Suprapubic skin (tissue), 4 donors: Measurements from ENCODE around the gene BCAS4. TPM values are rescaled to one million over a fixed set of nuclear protein-coding genes. Genes with fewer than 3 reads are reported as not detected.

Experiments
- DNase-seq, 2 donors: peaks; one replicate each; pipeline ENCODE4 v3.0.0-alpha.2; 2019; ENCODE audit warnings: low spot score in 2 of 2
- H3K27ac ChIP-seq: fragments of 200-600 bp; sonication (generic); one replicate; pipeline ENCODE4 v1.5.1; 2019
- H3K27me3 ChIP-seq: fragments of 200-600 bp; sonication (generic); one replicate; pipeline ENCODE4 v1.5.1; 2019
- H3K36me3 ChIP-seq: fragments of 200-600 bp; sonication (generic); one replicate; pipeline ENCODE4 v1.5.1; 2019
- H3K4me1 ChIP-seq: fragments of 200-600 bp; sonication (generic); one replicate; pipeline ENCODE4 v1.5.1; 2019
- H3K4me3 ChIP-seq: fragments of 200-600 bp; sonication (generic); one replicate; pipeline ENCODE4 v1.5.1; 2019; ENCODE audit warnings: mild to moderate bottlenecking
- H3K9me3 ChIP-seq: fragments of 200-600 bp; sonication (generic); one replicate; pipeline ENCODE4 v1.5.1; 2019
- EP300 ChIP-seq: sonication (generic); formaldehyde crosslinking; IDR thresholded peaks from one replicate; pipeline ENCODE4 v1.6.1; 2017; ENCODE audit warnings: antibody characterized with exemption
- POLR2A ChIP-seq, 2 donors: fragments of 450-650 bp; IDR thresholded peaks; one replicate each; pipeline ENCODE4 v1.6.1; 2017; ENCODE audit warnings: antibody characterized with exemption in 2 of 2, mild to moderate bottlenecking in 2 of 2, moderate library complexity in 2 of 2
- POLR2AphosphoS5 ChIP-seq, 3 donors: sonication (generic); formaldehyde crosslinking; IDR thresholded peaks; one replicate each; pipeline ENCODE4 v1.6.1; 2017; ENCODE audit warnings: antibody characterized with exemption in 3 of 3
- WGBS: methylation state at CpG from one replicate; pipeline ENCODE4 v1.1.5; 2018; 5-methylcytosine and 5-hydroxymethylcytosine counted together
- total RNA-seq, 4 donors: library from RNA; depleted of rRNA; stranded (reverse); fragments of >200 nt; gene quantifications; one replicate each; pipeline ENCODE4 v1.1.0, GENCODE V29; 2016
- TF ChIP-seq, protein P1 (sequence below), 2 donors: fragments of 200-600 bp in 1 of 2; fragments of 450-650 bp in 1 of 2; sonication (generic) in 1 of 2; IDR thresholded peaks; one replicate each; pipeline ENCODE4 v1.5.1; 2016 to 2019; ENCODE audit warnings: antibody characterized with exemption in 2 of 2, mild to moderate bottlenecking in 1 of 2, moderate library complexity in 1 of 2

Gene BCAS4
- total RNA-seq, 4 donors from 2014 or later: 0.91 to 2.6 (median 1.2) TPM

DNA sequence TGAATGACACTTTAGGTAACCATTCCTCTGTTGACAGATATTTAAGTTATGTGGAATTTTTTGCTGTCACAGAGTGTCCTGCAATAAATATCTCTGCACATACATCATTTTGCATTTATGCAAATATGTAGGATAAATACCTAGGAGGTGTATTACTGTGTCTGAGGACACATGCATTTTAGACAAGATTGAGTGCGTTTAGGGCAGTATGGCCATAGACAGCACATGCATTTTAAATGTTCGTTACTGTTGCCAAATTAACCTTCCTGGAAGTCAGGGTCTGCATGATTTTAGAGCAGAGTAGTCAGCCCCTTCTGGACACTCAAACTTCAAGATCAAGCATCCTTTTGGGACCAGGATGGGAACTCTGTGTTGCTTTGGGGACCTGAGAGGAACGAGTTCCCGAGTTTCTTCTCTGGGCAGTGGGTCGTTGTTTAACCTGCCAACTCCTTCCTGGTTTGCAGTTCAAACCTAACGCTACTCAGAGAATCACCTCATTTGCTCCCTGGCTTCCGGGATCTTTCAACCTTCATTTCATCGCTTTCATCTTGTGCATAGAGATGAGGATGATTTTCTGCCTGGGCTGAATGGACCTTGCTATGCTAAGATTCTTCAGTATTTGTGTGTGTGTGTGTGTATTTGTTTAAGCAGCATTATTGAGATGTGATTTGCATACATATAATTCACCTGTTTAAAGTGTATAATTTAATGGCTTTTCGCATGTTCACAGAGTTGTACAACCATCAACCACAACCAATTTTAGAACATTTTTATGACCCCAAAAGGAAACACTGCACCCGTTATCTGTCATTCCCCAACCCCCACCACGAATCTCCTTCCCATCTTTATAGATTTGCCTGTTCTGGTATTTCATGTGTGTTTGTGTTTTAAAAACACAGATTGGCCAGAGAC lies 9.8 kb downstream of the BCAS4 start:
- 68% methylated on average over 11 of the region's 11 CpGs for WGBS
- Histone ChIP-seq H3K4me3 (no peak overlapping the region), H3K27me3 (no peaks in the 10 kb centered on the region), H3K36me3 (no peaks in the 10 kb centered on the region), H3K4me1 (no peaks in the 10 kb centered on the region), H3K9me3 (no peaks in the 10 kb centered on the region), H3K27ac (no peak overlapping the region)
- TF ChIP-seq POLR2A (IDR thresholded peaks at IDR 0.05): no peak
- TF ChIP-seq POLR2AphosphoS5 (IDR thresholded peaks at IDR 0.05): no peak
- TF ChIP-seq EP300: no peak
- TF ChIP-seq, protein P1, sequence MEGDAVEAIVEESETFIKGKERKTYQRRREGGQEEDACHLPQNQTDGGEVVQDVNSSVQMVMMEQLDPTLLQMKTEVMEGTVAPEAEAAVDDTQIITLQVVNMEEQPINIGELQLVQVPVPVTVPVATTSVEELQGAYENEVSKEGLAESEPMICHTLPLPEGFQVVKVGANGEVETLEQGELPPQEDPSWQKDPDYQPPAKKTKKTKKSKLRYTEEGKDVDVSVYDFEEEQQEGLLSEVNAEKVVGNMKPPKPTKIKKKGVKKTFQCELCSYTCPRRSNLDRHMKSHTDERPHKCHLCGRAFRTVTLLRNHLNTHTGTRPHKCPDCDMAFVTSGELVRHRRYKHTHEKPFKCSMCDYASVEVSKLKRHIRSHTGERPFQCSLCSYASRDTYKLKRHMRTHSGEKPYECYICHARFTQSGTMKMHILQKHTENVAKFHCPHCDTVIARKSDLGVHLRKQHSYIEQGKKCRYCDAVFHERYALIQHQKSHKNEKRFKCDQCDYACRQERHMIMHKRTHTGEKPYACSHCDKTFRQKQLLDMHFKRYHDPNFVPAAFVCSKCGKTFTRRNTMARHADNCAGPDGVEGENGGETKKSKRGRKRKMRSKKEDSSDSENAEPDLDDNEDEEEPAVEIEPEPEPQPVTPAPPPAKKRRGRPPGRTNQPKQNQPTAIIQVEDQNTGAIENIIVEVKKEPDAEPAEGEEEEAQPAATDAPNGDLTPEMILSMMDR (IDR thresholded peaks at IDR 0.05): no peak
- no peak for DNase-seq

DNA sequence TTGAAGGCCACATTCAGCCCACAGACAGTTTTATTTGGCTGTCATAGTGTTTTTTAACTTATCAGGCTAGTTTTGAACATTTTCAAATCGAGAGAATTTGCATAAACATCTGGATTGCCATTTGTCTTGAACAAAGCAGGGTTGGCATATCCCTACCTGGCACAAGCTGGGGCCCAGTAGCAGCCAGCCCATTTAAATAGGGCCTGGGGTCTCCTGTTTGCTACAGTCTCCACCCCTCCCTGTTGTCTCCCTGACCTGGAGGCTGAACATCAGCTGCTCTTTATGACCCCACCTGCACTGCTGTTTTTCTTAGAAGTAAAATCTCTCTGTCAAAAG lies 10.5 kb downstream of the BCAS4 start:
- Histone ChIP-seq H3K27me3 (no peaks in the 10 kb centered on the region), H3K4me3 (no peak overlapping the region), H3K9me3 (no peaks in the 10 kb centered on the region), H3K36me3 (no peaks in the 10 kb centered on the region), H3K27ac (no peak overlapping the region), H3K4me1 (no peaks in the 10 kb centered on the region)
- no peak for TF ChIP-seq POLR2AphosphoS5 (IDR thresholded peaks at IDR 0.05)
- TF ChIP-seq, protein P1 (IDR thresholded peaks at IDR 0.05): no peak
- no peak for TF ChIP-seq EP300
- TF ChIP-seq POLR2A (IDR thresholded peaks at IDR 0.05): no peak
- 71% methylated on average over 1 of the region's 1 CpG for WGBS
- no peak for DNase-seq

DNA sequence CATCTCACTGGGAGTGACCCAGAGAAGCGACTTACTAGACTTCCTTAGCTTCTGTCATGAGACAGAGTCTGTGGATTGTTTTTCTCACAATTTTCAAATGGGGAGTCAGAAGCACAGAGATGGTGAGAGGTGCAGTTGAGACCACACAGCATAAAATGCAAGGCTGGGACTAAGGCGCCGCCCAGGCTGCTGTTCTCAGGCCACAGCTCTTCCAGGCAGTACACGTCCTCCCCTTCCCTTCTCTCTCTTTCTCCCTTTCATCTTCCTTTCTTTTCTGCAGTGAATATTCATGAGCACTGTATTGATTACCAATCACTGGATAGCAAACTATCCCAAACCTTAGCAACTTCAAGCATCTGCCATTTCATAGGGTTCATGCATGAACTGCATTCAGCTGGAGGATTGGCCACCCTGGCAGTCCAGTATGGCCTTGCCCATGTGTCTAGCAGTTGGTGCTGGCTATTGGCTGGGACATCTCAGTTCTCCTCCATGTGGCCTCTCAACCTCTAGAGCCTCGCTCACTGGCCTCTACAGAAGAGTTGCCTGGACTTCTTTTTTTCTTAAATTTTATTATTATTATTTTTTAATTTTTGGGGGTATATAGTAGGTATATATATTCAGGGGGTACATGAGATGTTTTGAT lies 11.4 kb downstream of the BCAS4 start:
- Histone ChIP-seq H3K4me1 (no peaks in the 10 kb centered on the region), H3K4me3 (no peak overlapping the region), H3K27me3 (no peaks in the 10 kb centered on the region), H3K27ac (no peak overlapping the region), H3K9me3 (no peaks in the 10 kb centered on the region), H3K36me3 (no peaks in the 10 kb centered on the region)
- WGBS: 88% methylated on average over 5 of the region's 5 CpGs
- TF ChIP-seq EP300 (no peak), POLR2AphosphoS5 (IDR thresholded peaks at IDR 0.05) (no peak), POLR2A (IDR thresholded peaks at IDR 0.05) (no peak)
- TF ChIP-seq, protein P1 (IDR thresholded peaks at IDR 0.05): no peak
- no peak for DNase-seq

DNA sequence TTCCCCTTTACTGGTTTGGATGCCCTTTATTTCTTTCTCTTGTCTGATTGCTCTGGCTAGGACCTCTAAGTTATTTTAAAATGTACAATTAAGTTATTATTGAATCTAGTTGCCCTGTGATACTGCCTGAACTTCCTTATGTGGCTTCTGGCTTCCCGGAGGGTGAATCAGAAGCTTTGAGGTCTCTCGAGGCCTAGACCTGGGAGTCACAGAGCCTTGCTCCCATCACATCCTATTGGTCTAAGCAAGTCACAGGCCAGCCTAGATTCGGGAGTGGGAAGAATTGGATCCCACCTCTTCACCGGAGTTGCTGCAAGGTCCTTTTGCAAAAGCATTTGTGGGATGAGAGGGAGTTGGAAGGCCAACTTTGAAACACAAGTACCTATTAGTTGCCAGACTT lies 15.2 kb downstream of the BCAS4 start:
- DNase-seq: no peak
- H3K4me1 ChIP-seq: no peaks in the 10 kb centered on the region
- no peak for TF ChIP-seq POLR2AphosphoS5 (IDR thresholded peaks at IDR 0.05)
- TF ChIP-seq EP300: no peak
- TF ChIP-seq POLR2A (IDR thresholded peaks at IDR 0.05): no peak
- no peaks in the 10 kb centered on the region for H3K36me3 ChIP-seq
- H3K9me3 ChIP-seq: no peaks in the 10 kb centered on the region
- no peak overlapping the region for H3K4me3 ChIP-seq
- H3K27ac ChIP-seq: no peak overlapping the region
- 88% methylated on average over 4 of the region's 4 CpGs for WGBS
- no peaks in the 10 kb centered on the region for H3K27me3 ChIP-seq

DNA sequence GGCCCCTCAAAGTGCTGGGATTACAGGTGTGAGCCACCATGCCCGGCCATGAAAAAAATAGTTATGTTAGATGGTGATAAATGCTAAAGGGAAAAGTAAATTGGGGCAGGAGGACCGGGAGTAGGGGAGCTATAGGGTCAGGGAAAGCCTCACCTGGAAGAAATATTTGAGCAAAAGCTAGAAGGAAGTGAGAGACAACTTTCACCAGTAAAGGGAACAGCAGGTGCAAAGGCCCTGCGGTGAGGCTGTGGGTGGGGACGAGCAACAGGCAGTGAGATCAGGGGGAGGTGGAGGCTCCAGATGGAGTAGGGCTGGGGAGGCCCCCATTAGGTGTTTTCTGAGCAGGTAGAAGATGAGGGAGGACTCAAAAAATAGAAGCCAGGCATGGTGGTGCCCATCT lies 16.0 kb downstream of the BCAS4 start:
- Histone ChIP-seq H3K4me1 (no peaks in the 10 kb centered on the region), H3K36me3 (no peaks in the 10 kb centered on the region), H3K4me3 (no peak overlapping the region), H3K27me3 (no peaks in the 10 kb centered on the region), H3K27ac (no peak overlapping the region), H3K9me3 (no peaks in the 10 kb centered on the region)
- TF ChIP-seq, protein P1 (IDR thresholded peaks at IDR 0.05): no peak
- TF ChIP-seq POLR2AphosphoS5 (IDR thresholded peaks at IDR 0.05) (no peak), POLR2A (IDR thresholded peaks at IDR 0.05) (no peak), EP300 (no peak)
- DNase-seq: no peak
- 91% methylated on average over 4 of the region's 4 CpGs for WGBS
